ENCODE results near the gene NEK1. TPM values are rescaled to one million over a fixed set of nuclear protein-coding genes. Genes with fewer than 3 reads are reported as not detected.
"Not testable (repeated sequence)": the region's sequence is repeated elsewhere in the genome, so short reads cannot be mapped to it uniquely, and the experiment has no call there.

NEK1 gene
- total and polyA plus RNA-seq, 8 donors = 2.1 to 8.3 (median 4.1) TPM

GRCh38 chr4:169439244-169439643 lies 173.1 kb downstream of the NEK1 start:
- Histone ChIP-seq H3K4me3 (no peak overlapping the region), H3K27me3 (no peaks in the 10 kb centered on the region), H3K36me3 (no peaks in the 10 kb centered on the region), H3K9me3 (peaks cover 0 to 6% (median 0%) of the 10 kb centered on the region in 4 donors), H3K27ac (peak overlapping the region in 2 of 4 donors; percentile 27 to 41), H3K4me1 (peaks cover 21 to 26% (median 22%) of the 10 kb centered on the region in 3 donors)
- TF ChIP-seq, protein P1, sequence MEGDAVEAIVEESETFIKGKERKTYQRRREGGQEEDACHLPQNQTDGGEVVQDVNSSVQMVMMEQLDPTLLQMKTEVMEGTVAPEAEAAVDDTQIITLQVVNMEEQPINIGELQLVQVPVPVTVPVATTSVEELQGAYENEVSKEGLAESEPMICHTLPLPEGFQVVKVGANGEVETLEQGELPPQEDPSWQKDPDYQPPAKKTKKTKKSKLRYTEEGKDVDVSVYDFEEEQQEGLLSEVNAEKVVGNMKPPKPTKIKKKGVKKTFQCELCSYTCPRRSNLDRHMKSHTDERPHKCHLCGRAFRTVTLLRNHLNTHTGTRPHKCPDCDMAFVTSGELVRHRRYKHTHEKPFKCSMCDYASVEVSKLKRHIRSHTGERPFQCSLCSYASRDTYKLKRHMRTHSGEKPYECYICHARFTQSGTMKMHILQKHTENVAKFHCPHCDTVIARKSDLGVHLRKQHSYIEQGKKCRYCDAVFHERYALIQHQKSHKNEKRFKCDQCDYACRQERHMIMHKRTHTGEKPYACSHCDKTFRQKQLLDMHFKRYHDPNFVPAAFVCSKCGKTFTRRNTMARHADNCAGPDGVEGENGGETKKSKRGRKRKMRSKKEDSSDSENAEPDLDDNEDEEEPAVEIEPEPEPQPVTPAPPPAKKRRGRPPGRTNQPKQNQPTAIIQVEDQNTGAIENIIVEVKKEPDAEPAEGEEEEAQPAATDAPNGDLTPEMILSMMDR (IDR thresholded peaks at IDR 0.05) = no peak
- DNase-seq (no peak), ATAC-seq (peak; percentile 53 to 90 (median 86)), FAIRE-seq (peak; percentile 9)
- 6 to 12% methylated on average over 1 of the region's 1 CpG for WGBS, 2 donors
- intact Hi-C loops (cut with DNase I) = no loop called here

DNA sequence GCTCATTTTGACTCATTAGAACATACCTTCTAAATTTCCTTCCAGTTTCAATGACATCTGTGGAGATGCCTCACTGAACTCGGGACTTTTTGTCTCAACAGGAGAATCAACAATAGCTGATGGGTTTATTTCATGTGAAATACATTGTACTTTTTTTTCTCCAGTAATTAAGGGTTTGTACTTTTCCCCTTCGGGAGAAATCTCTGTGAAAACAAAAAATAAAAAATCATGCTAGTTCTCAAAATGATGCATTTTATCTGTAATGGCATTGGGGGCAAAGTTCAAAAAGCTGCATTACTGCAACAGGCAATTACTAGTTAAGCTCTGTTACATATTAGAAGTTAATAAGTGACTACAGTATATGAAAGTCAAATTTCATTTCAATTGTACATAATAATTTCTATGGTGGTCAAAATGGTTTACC lies 174.3 kb downstream of the NEK1 start:
- DNase-seq (no peak), ATAC-seq (peak in 3 of 4 donors; percentile 53 to 67 (median 55)), FAIRE-seq (no peak)
- Histone ChIP-seq H3K27ac (peak overlapping the region in 2 of 4 donors; percentile 25 to 27), H3K4me1 (peaks cover 21 to 26% (median 22%) of the 10 kb centered on the region in 3 donors), H3K4me3 (no peak overlapping the region), H3K27me3 (no peaks in the 10 kb centered on the region), H3K9me3 (no peaks in the 10 kb centered on the region), H3K36me3 (no peaks in the 10 kb centered on the region)
- TF ChIP-seq, protein P1 (IDR thresholded peaks at IDR 0.05) = no peak
- intact Hi-C loops (cut with DNase I) = no loop called here
- WGBS, 2 donors = 29 to 36% methylated on average over 2 of the region's 2 CpGs

- intact Hi-C loops (cut with DNase I) = no loop called here
- Histone ChIP-seq H3K9me3 (no peaks in the 10 kb centered on the region), H3K36me3 (no peaks in the 10 kb centered on the region), H3K27ac (peak overlapping the region in 1 of 4 donors; percentile 25), H3K4me3 (no peak overlapping the region), H3K4me1 (peaks cover 21 to 26% (median 22%) of the 10 kb centered on the region in 3 donors), H3K27me3 (no peaks in the 10 kb centered on the region)
- ATAC-seq (no peak), DNase-seq (no peak), FAIRE-seq (no peak)
- WGBS, 2 donors = 80 to 85% methylated on average over 7 of the region's 7 CpGs
- TF ChIP-seq, protein P1 (IDR thresholded peaks at IDR 0.05) = no peak
Measured at GRCh38 chr4:169437299-169438047, 174.9 kb downstream of the NEK1 start.

DNA sequence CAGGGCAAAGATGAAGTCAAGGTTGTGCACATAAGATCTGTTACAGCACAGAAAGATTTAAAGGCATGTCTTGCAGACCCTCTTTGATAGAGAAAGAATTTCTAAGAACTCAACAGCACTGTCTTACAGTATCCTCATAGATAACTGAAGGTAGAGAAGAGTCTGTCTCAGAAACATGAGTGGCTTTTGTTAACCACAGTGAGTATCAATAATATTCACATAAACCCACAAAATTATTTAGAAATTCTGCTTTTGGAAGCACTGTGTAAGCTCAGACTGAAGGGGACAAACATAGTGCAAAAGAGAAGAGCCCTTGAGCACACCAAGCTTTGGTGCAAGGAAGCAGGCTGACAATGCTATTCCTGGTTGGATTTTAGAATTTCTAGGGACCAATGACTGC lies 175.6 kb downstream of the NEK1 start:
- Histone ChIP-seq H3K36me3 (no peaks in the 10 kb centered on the region), H3K9me3 (no peaks in the 10 kb centered on the region), H3K27ac (no peak overlapping the region), H3K27me3 (no peaks in the 10 kb centered on the region), H3K4me1 (peaks cover 21 to 26% (median 22%) of the 10 kb centered on the region in 3 donors), H3K4me3 (no peak overlapping the region)
- DNase-seq = no peak
- TF ChIP-seq, protein P1 (IDR thresholded peaks at IDR 0.05) = no peak
- no peak for FAIRE-seq
- ATAC-seq = no peak
- intact Hi-C loops (cut with DNase I) = no loop called here

- DNase-seq (no peak), ATAC-seq (no peak), FAIRE-seq (no peak)
- 50 to 69% methylated on average over 3 of the region's 3 CpGs for WGBS, 2 donors
- no peaks in the 10 kb centered on the region for H3K27me3 ChIP-seq
- TF ChIP-seq, protein P1 (IDR thresholded peaks at IDR 0.05) = no peak
- H3K4me3 ChIP-seq = no peak overlapping the region
- peaks cover 0 to 12% (median 0%) of the 10 kb centered on the region in 3 donors for H3K36me3 ChIP-seq
- H3K4me1 ChIP-seq = no peaks in the 10 kb centered on the region
- no peaks in the 10 kb centered on the region for H3K9me3 ChIP-seq
- intact Hi-C loops (cut with DNase I) = no loop called here
- no peak overlapping the region for H3K27ac ChIP-seq
Measured at GRCh38 chr4:169428376-169428775, 184.0 kb downstream of the NEK1 start.

DNA sequence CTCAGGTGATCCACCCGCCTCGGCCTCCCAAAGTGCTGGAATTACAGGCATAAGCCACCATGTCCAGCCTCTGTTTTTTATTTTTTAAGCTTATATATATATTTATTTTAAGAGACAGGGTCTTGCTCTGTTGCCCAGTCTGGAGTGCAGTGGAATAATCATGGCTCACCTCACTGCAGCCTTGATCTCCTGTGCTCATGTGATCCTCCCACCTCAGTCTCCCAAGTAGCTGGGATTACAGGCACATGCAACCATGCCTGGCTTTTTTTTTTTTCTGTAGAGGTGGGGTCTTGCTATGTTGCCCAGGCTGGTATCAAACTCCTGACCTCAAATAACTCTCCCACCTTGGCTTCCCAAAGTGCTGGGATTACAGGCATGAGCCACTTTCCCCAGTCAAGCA lies 184.7 kb downstream of the NEK1 start:
- 91 to 94% methylated on average over 2 of the region's 2 CpGs for WGBS, 2 donors
- ATAC-seq; DNase-seq; H3K27ac ChIP-seq; intact Hi-C loops (cut with DNase I); H3K9me3 ChIP-seq; H3K27me3 ChIP-seq; H3K4me1 ChIP-seq; H3K4me3 ChIP-seq; FAIRE-seq: not testable (repeated sequence)
- H3K36me3 ChIP-seq = peaks cover 0 to 13% (median 0%) of the 10 kb centered on the region in 3 donors

Measured in pancreas (tissue), 10 donors.